A673 (cell line): ENCODE measurements around the gene SRRM3. TPM values are rescaled to one million over a fixed set of nuclear protein-coding genes. Genes with fewer than 3 reads are reported as not detected.

Experiments used
- BruUV-seq: library from RNA; stranded (reverse); fragments of 400-500 nt; replicated peaks from 2 replicates; lab custom pipeline; 2021; lab: Mats Ljungman, UMichigan
- CTCF ChIA-PET: fragments of 300-600 bp; sonication (Branson Sonifier 250); formaldehyde crosslinking; loops from one replicate; lab custom pipeline; 2022; ENCODE audit warnings: antibody characterized with exemption; lab: Charles Lee
- POLR2A ChIA-PET: fragments of 300-600 bp; sonication (Branson Sonifier 250); formaldehyde crosslinking; loops from one replicate; lab custom pipeline; 2022; ENCODE audit warnings: antibody characterized with exemption; ENCODE audit not compliant: low non-redundant PET; lab: Charles Lee
- DNase-seq: peaks from one replicate; pipeline ENCODE4 v3.0.0-alpha.2; 2015; ENCODE audit warnings: low spot score
- H3K27ac ChIP-seq: fragments of 200-600 bp; sonication (generic); 2 replicates; pipeline ENCODE4 v1.5.1; 2016; ENCODE audit warnings: mixed run types, low read depth, mild to moderate bottlenecking, mixed read lengths, antibody characterized with exemption, low read length; ENCODE audit not compliant: poor library complexity, severe bottlenecking
- H3K27me3 ChIP-seq: fragments of 200-600 bp; sonication (generic); replicated peaks from 2 replicates; pipeline ENCODE4 v1.6.1; 2017; ENCODE audit warnings: mixed run types, low read depth, mild to moderate bottlenecking, mixed read lengths, antibody characterized with exemption, low read length; ENCODE audit not compliant: insufficient read depth, poor library complexity
- H3K36me3 ChIP-seq: fragments of 200-600 bp; sonication (generic); 2 replicates; pipeline ENCODE4 v1.6.1; 2016; ENCODE audit warnings: mixed run types, mild to moderate bottlenecking, mixed read lengths, antibody characterized with exemption, low read length; ENCODE audit not compliant: insufficient read depth, poor library complexity, severe bottlenecking
- H3K4me1 ChIP-seq: fragments of 200-600 bp; sonication (generic); 2 replicates; pipeline ENCODE4 v1.6.1; 2017; ENCODE audit warnings: mixed run types, mild to moderate bottlenecking, mixed read lengths, antibody characterized with exemption, low read length; ENCODE audit not compliant: insufficient read depth, poor library complexity, severe bottlenecking
- H3K4me3 ChIP-seq: fragments of 200-600 bp; sonication (generic); 2 replicates; pipeline ENCODE4 v1.5.1; 2016; ENCODE audit warnings: low read depth, mixed run types, mild to moderate bottlenecking, mixed read lengths, low read length; ENCODE audit not compliant: poor library complexity, severe bottlenecking
- H3K9me3 ChIP-seq: fragments of 200-600 bp; sonication (generic); 2 replicates; pipeline ENCODE4 v1.6.1; 2016; ENCODE audit warnings: mixed run types, low read depth, mild to moderate bottlenecking, mixed read lengths, antibody characterized with exemption, low read length; ENCODE audit not compliant: poor library complexity, severe bottlenecking
- CTCF ChIP-seq: fragments of 300-800, 200-600 bp; sonication (generic); conservative IDR thresholded peaks from 2 replicates; pipeline ENCODE4 v1.5.1; 2017; ENCODE audit warnings: low read depth, mild to moderate bottlenecking, antibody characterized with exemption, low read length, moderate library complexity, mixed read lengths
- EZH2 ChIP-seq: fragments of 200-600 bp; sonication (generic); IDR thresholded peaks from 2 replicates; pipeline ENCODE4 v1.6.1; 2017; ENCODE audit warnings: borderline replicate concordance, low read depth, mild to moderate bottlenecking, mixed read lengths, antibody characterized with exemption, low read length; ENCODE audit not compliant: poor library complexity, severe bottlenecking
- intact Hi-C: fragments of 100-400 bp; cut with micrococcal nuclease; formaldehyde crosslinking; loops from one replicate; pipeline ENCODE4 v1.10.0; 2022; ENCODE audit not compliant: unreplicated experiment
- total RNA-seq: library from RNA; stranded (reverse); gene quantifications from 2 replicates; pipeline ENCODE4 v1.2.3, GENCODE V29; 2021

The SRRM3 gene
- total RNA-seq, 1 experiment from 2014 or later, result 1.8 TPM

- BruUV-seq, result no TSS peak
- Histone ChIP-seq H3K4me1 (peaks cover 14% of the 10 kb centered on the region), H3K4me3 (peak overlapping the region; percentile 71), H3K9me3 (no peaks in the 10 kb centered on the region), H3K36me3 (no peaks in the 10 kb centered on the region), H3K27me3 (no peaks in the 10 kb centered on the region), H3K27ac (peak overlapping the region; percentile 82)
- intact Hi-C loops, result no loop called here
- POLR2A ChIA-PET, result no interaction called here
- CTCF ChIA-PET, result interaction anchor here (0.6 kb wide), 1 partner anchor 119 kb away, joined by 4 read pairs; no protein-coding TSS in a partner anchor
- no peak for TF ChIP-seq EZH2
- TF ChIP-seq CTCF, result peak; percentile 30
- peak; percentile 72 for DNase-seq
Measured at GRCh38 chr7:76318488-76319353, 117.0 kb downstream of the SRRM3 start.

- no peak overlapping the region for H3K27ac ChIP-seq
- no peaks in the 10 kb centered on the region for H3K9me3 ChIP-seq
- no peak for TF ChIP-seq CTCF
- no peak for TF ChIP-seq EZH2
- POLR2A ChIA-PET, result no interaction called here
- CTCF ChIA-PET, result no interaction called here
- H3K36me3 ChIP-seq, result peaks cover 45% of the 10 kb centered on the region
- intact Hi-C loops, result no loop called here
- no peak for DNase-seq
- H3K4me3 ChIP-seq, result no peak overlapping the region
- no peaks in the 10 kb centered on the region for H3K4me1 ChIP-seq
- no TSS peak for BruUV-seq
- H3K27me3 ChIP-seq, result no peaks in the 10 kb centered on the region
Measured at GRCh38 chr7:76325092-76325491, 123.4 kb downstream of the SRRM3 start.

GRCh38 chr7:76325811-76326210, 124.1 kb downstream of the SRRM3 start:
- no peak overlapping the region for H3K4me3 ChIP-seq
- H3K27me3 ChIP-seq, result no peaks in the 10 kb centered on the region
- no peak overlapping the region for H3K27ac ChIP-seq
- no peaks in the 10 kb centered on the region for H3K4me1 ChIP-seq
- intact Hi-C loops, result no loop called here
- BruUV-seq, result no TSS peak
- POLR2A ChIA-PET, result no interaction called here
- H3K9me3 ChIP-seq, result no peaks in the 10 kb centered on the region
- CTCF ChIA-PET, result no interaction called here
- H3K36me3 ChIP-seq, result peaks cover 52% of the 10 kb centered on the region
- no peak for TF ChIP-seq CTCF
- TF ChIP-seq EZH2, result no peak
- no peak for DNase-seq
